NCI-H1417 (cell line): ENCODE measurements around the gene B3GNT3.
A peak's percentile ranks its signal among the peaks of the same experiment; 100 is the strongest.
"Not testable (repeated sequence)": the region's sequence is repeated elsewhere in the genome, so short reads cannot be mapped to it uniquely, and the experiment has no call there.

Experiments
- DNase-seq, 3 experiments: peaks; one replicate each; lab custom pipeline; 2025; lab: John Stamatoyannopoulos, UW

The B3GNT3 gene

GRCh38 chr19:17796838-17797423 is 2.0 kb downstream of the B3GNT3 start:
- DNase-seq: no peak

- no peak for DNase-seq
Measured at GRCh38 chr19:17797424-17798201, 2.7 kb downstream of the B3GNT3 start.

GRCh38 chr19:17798599-17798998 is 3.7 kb downstream of the B3GNT3 start:
- not testable (repeated sequence) for DNase-seq

- no peak for DNase-seq
Measured at GRCh38 chr19:17802137-17802858, 7.4 kb downstream of the B3GNT3 start.

- DNase-seq: no peak
Measured at GRCh38 chr19:17803264-17803896, 8.4 kb downstream of the B3GNT3 start.

GRCh38 chr19:17805427-17805826 is 10.5 kb downstream of the B3GNT3 start:
- no peak for DNase-seq

DNA sequence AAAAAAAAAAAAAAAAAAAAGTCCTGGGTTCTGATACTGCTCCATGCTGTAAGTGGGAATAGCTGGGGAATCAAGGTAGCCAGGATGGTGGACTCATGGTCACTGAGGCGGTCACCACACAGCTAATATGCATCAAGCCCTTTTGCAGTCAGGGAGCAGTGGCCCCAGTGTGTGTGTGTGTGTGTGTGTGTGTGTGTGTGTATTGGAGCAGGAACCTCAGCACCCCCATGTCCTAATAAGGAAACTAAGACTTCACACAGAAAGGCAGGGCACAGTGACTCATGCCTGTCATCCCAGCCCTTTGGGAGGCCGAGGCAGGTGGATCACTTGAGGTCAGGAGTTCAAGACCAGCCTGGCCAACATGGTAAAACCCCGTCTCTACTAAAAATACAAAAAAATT is 12.0 kb downstream of the B3GNT3 start:
- no peak for DNase-seq

DNA sequence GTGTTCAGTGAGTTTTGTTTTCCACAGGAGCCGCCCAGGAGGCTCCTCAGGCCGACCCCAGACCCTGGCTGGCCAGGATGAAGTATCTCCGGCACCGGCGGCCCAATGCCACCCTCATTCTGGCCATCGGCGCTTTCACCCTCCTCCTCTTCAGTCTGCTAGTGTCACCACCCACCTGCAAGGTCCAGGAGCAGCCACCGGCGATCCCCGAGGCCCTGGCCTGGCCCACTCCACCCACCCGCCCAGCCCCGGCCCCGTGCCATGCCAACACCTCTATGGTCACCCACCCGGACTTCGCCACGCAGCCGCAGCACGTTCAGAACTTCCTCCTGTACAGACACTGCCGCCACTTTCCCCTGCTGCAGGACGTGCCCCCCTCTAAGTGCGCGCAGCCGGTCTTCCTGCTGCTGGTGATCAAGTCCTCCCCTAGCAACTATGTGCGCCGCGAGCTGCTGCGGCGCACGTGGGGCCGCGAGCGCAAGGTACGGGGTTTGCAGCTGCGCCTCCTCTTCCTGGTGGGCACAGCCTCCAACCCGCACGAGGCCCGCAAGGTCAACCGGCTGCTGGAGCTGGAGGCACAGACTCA is 12.9 kb downstream of the B3GNT3 start:
- DNase-seq: no peak

- DNase-seq: no peak
Measured at GRCh38 chr19:17811103-17811502, 16.2 kb downstream of the B3GNT3 start.

GRCh38 chr19:17811681-17812080 is 16.7 kb downstream of the B3GNT3 start:
- DNase-seq: no peak

DNA sequence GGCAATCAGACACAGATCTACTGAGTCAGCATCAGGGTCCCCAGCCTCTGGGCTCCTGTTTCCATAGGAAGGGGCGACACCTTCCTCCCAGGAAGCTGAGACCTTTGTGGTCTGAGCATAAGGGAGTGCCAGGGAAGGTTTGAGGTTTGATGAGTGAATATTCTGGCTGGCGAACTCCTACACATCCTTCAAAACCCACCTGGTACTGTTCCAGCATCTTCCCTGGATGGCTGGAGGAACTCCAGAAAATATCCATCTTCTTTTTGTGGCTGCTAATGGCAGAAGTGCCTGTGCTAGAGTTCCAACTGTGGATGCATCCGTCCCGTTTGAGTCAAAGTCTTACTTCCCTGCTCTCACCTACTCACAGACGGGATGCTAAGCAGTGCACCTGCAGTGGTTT is 17.2 kb downstream of the B3GNT3 start:
- DNase-seq: no peak

DNA sequence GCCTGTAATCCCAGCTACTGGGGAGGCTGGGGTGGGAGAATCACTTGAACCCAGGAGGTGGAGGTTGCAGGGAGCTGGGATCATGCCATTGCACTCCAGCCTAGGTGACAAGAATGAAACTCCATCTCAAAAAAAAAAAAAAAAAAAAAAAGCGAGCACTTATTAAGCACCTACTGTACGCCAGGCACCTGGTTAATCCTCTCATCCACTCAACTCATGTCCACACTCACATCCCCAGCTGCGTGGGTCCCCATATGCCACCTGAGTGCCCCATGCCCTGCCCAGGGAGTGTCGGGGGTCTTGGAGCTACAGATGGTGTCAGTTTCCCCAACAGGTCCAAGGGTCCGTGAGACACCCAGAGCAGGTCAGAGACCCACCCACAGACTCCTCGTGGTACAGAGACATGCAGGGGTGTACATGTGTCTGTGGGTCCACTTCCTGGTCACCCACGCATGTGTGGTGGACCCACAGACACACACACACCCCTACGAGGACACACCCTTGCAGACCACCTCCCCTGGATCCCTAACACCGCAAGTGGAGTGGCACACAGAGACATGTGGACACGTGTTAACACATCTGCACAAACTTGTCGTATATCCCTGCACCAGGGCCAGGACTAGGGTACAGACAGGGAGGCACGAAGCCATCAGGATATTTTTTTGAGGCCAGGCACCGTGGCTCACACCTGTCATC is 22.9 kb downstream of the B3GNT3 start:
- DNase-seq: no peak

- no peak for DNase-seq
Measured at GRCh38 chr19:17821190-17821589, 26.3 kb downstream of the B3GNT3 start, which contains the start of gene INSL3. INSL3 (minus strand) TSS chr19:17821519; CDS start chr19:17821506, 13 bp downstream.

- no peak for DNase-seq
Measured at GRCh38 chr19:17824339-17824738, 29.4 kb downstream of the B3GNT3 start.

DNA sequence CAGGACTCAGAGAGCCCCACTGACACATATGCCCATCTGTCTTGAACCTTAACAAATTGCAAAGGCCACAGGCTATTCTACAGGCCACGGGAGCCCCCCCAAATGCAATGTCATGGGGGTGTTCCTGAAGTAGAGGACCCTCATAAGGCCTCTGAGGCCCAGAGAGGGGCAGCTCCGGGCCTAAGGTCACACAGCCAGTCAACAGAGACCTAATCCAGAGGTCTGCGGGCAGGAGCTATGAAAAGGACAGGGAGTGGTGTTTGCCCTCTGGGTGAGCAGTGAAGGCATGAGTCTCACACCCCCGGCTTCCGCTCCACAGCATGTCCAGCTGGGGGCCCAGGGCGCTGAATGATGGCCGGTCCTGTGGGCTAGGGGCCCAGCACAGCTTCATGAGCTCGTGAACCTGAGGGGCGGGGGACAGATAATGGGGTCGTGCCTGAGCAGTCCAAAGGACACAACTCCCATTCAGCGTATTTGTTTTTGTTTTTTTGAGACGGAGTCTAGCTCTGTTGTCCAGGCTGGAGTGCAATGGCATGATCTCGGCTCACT is 31.6 kb downstream of the B3GNT3 start:
- DNase-seq: no peak

DNA sequence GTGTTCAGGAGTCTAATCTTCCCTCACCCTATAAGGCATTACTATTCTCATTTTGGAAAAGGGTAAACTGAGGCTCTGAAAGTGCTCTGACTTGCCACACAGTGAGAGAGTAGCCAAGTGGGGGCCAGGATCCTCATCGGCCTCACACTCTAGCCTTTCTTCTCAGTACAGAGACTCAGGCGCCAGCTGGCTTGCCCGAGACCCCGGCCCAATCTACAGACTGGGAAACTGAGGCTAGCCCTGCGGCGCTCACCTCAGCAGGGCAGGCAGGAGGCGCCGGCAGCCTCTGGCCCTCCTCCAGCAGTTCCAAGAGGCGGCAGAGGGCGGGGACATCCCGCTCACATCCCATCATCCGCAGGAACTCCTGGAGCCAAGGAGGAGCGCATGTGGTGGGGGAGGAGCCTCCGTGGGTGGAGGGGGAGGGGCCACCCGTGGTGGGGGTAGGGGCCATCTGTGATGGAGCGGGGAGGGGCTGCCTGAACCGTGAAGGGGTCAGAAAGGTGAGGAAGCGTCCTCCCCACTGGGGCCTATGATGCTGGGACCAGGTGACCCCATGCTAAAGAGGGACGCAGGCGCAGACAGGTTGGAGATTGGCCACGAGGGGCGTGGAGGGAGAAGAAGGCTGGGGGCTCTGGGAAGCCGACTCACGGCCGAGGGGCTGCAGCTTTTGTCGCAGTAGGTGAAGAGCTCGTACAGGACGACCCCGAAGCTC is 35.1 kb downstream of the B3GNT3 start:
- peak; percentile 42 to 74 (median 69) for DNase-seq

GRCh38 chr19:17830567-17831418 is 35.9 kb downstream of the B3GNT3 start:
- DNase-seq: peak; percentile 73 to 86 (median 74)

DNA sequence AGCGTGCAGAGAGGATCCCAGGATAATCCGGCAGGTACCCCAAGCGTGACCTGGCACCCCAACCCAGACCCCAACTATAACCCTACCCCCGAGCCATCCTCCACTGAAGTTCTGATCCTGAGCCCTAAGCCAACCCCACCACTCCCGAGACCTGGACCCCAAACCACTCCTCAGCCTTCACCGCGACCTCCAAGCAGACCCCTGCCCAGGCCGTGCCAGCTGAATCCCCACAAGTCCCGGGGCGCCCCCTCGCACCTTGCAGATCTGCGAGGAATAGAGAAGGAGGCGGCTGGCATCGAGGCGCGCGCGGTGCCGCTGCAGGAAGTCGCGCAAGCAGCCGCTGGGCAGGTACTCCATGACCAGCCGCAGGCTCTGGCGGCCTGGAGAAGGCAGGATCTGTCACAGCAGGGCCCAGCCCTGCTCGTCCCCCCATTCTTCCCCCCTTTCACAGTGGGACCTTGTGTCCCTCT is 36.5 kb downstream of the B3GNT3 start:
- DNase-seq: peak in 2 of 3 experiments; percentile 23 to 43

GRCh38 chr19:17832443-17833208 is 37.7 kb downstream of the B3GNT3 start:
- no peak for DNase-seq
